H9 (cell line): ENCODE results near the gene PCSK6. TPM values are rescaled to one million over a fixed set of nuclear protein-coding genes. Genes with fewer than 3 reads are reported as not detected.

ENCODE experiments used
- DNase-seq: peaks from one replicate; pipeline ENCODE4 v3.0.0-alpha.2; 2017
- H2AFZ ChIP-seq: one replicate; pipeline ENCODE4 v1.6.1; 2013; ENCODE audit warnings: mild to moderate bottlenecking, low read length, control low read depth, moderate library complexity
- H2AK5ac ChIP-seq: 2 replicates; pipeline ENCODE4 v1.6.1; 2013; ENCODE audit warnings: low read length, control low read depth, mixed read lengths; ENCODE audit not compliant: insufficient read length
- H2BK120ac ChIP-seq: one replicate; pipeline ENCODE4 v1.6.1; 2013; ENCODE audit warnings: low read depth, mild to moderate bottlenecking, low read length, control low read depth, inconsistent platforms; ENCODE audit not compliant: poor library complexity, severe bottlenecking
- H2BK12ac ChIP-seq: 2 replicates; pipeline ENCODE4 v1.6.1; 2013; ENCODE audit warnings: low read length, control low read depth, mixed read lengths, low read depth; ENCODE audit not compliant: insufficient read length
- H2BK15ac ChIP-seq: 2 replicates; pipeline ENCODE4 v1.6.1; 2013; ENCODE audit warnings: low read depth, low read length, control low read depth
- H2BK20ac ChIP-seq: one replicate; pipeline ENCODE4 v1.6.1; 2013; ENCODE audit warnings: low read depth, mild to moderate bottlenecking, low read length, control low read depth, inconsistent platforms; ENCODE audit not compliant: poor library complexity, severe bottlenecking
- H2BK5ac ChIP-seq: 2 replicates; pipeline ENCODE4 v1.6.1; 2013; ENCODE audit warnings: low read length, control low read depth, mixed read lengths; ENCODE audit not compliant: insufficient read length
- H3K14ac ChIP-seq: 2 replicates; pipeline ENCODE4 v1.6.1; 2013; ENCODE audit warnings: low read length, control low read depth; ENCODE audit not compliant: insufficient read depth
- H3K18ac ChIP-seq: 2 replicates; pipeline ENCODE4 v1.6.1; 2013; ENCODE audit warnings: low read depth, mild to moderate bottlenecking, mixed read lengths, low read length, control low read depth; ENCODE audit not compliant: insufficient read length
- H3K23ac ChIP-seq: 2 replicates; pipeline ENCODE4 v1.6.1; 2013; ENCODE audit warnings: low read length, control low read depth, mixed read lengths, low read depth; ENCODE audit not compliant: insufficient read length
- H3K23me2 ChIP-seq: 2 replicates; pipeline ENCODE4 v1.6.1; 2013; ENCODE audit warnings: low read depth, mild to moderate bottlenecking, mixed read lengths, low read length, control low read depth; ENCODE audit not compliant: insufficient read length, poor library complexity, severe bottlenecking
- H3K27ac ChIP-seq: 2 replicates; pipeline ENCODE4 v1.5.1; 2013; ENCODE audit warnings: low read length, control low read depth, mixed read lengths, low read depth; ENCODE audit not compliant: insufficient read length
- H3K27me3 ChIP-seq: 2 replicates; pipeline ENCODE4 v1.6.1; 2013; ENCODE audit warnings: low read length, control low read depth, inconsistent platforms; ENCODE audit not compliant: insufficient read depth
- H3K4ac ChIP-seq: 2 replicates; pipeline ENCODE4 v1.6.1; 2013; ENCODE audit warnings: low read depth, mild to moderate bottlenecking, control low read depth, inconsistent platforms, low read length, moderate library complexity
- H3K4me1 ChIP-seq: 2 replicates; pipeline ENCODE4 v1.6.1; 2013; ENCODE audit warnings: low read length, control low read depth, inconsistent platforms; ENCODE audit not compliant: insufficient read depth
- H3K4me2 ChIP-seq: 2 replicates; pipeline ENCODE4 v1.6.1; 2013; ENCODE audit warnings: low read length, control low read depth, mixed read lengths; ENCODE audit not compliant: insufficient read length, insufficient read depth
- H3K56ac ChIP-seq: 2 replicates; pipeline ENCODE4 v1.6.1; 2013; ENCODE audit warnings: low read depth, mild to moderate bottlenecking, mixed read lengths, low read length, control low read depth; ENCODE audit not compliant: insufficient read length
- H3K79me1 ChIP-seq: 2 replicates; pipeline ENCODE4 v1.6.1; 2013; ENCODE audit warnings: low read depth, mild to moderate bottlenecking, moderate library complexity, low read length, control low read depth, inconsistent platforms; ENCODE audit not compliant: insufficient read depth, poor library complexity, severe bottlenecking
- H3K79me2 ChIP-seq: 2 replicates; pipeline ENCODE4 v1.6.1; 2013; ENCODE audit warnings: low read length, control low read depth, inconsistent platforms; ENCODE audit not compliant: insufficient read depth
- H3K9ac ChIP-seq: 2 replicates; pipeline ENCODE4 v1.6.1; 2013; ENCODE audit warnings: low read length, control low read depth, mixed read lengths; ENCODE audit not compliant: insufficient read length; ENCODE audit errors: extremely low read depth
- H3K9me3 ChIP-seq: one replicate; pipeline ENCODE4 v1.6.1; 2013; ENCODE audit warnings: low read depth, low read length, inconsistent platforms; ENCODE audit not compliant: control insufficient read depth
- H3T11ph ChIP-seq: one replicate; pipeline ENCODE4 v1.6.1; 2013; ENCODE audit warnings: mild to moderate bottlenecking, low read length, control low read depth, inconsistent platforms
- H4K20me1 ChIP-seq: one replicate; pipeline ENCODE4 v1.6.1; 2013; ENCODE audit not compliant: control insufficient read depth, insufficient read length, insufficient read depth
- H4K5ac ChIP-seq: 2 replicates; pipeline ENCODE4 v1.6.1; 2013; ENCODE audit warnings: low read depth, mild to moderate bottlenecking, mixed read lengths, low read length, control low read depth; ENCODE audit not compliant: insufficient read length
- H4K8ac ChIP-seq: replicated peaks from 2 replicates; pipeline ENCODE4 v1.6.1; 2013; ENCODE audit warnings: low read length, control low read depth, mixed read lengths, low read depth; ENCODE audit not compliant: insufficient read length
- H4K91ac ChIP-seq: 2 replicates; pipeline ENCODE4 v1.6.1; 2013; ENCODE audit warnings: low read depth, mild to moderate bottlenecking, moderate library complexity, mixed read lengths, low read length, control low read depth; ENCODE audit not compliant: insufficient read length
- H3K27ac Mint-ChIP-seq, 3 experiments: 2 replicates in 2 of 3; 3 replicates in 1 of 3; pipeline ENCODE4 v1.8.0; 2020 to 2021; ENCODE audit warnings: mixed read lengths in 3 of 3, mild to moderate bottlenecking in 1 of 3, moderate library complexity in 1 of 3
- H3K27me3 Mint-ChIP-seq: 2 replicates; pipeline ENCODE4 v1.8.0; 2021; ENCODE audit warnings: low read depth, mild to moderate bottlenecking, moderate library complexity, mixed read lengths
- H3K36me3 Mint-ChIP-seq, 3 experiments: 2 replicates in 2 of 3; 3 replicates in 1 of 3; pipeline ENCODE4 v1.8.0; 2020 to 2021; ENCODE audit warnings: low read depth in 3 of 3, mixed read lengths in 3 of 3; ENCODE audit not compliant: insufficient read depth in 1 of 3
- H3K4me1 Mint-ChIP-seq, 2 experiments: 2 replicates each; pipeline ENCODE4 v1.8.0; 2020; ENCODE audit warnings: mixed read lengths in 2 of 2
- H3K4me3 Mint-ChIP-seq, 2 experiments: 2 replicates in 1 of 2; 3 replicates in 1 of 2; pipeline ENCODE4 v1.8.0; 2020 to 2021; ENCODE audit warnings: mild to moderate bottlenecking in 2 of 2, mixed read lengths in 2 of 2, moderate library complexity in 1 of 2
- H3K9me3 Mint-ChIP-seq, 2 experiments: 2 replicates in 1 of 2; 3 replicates in 1 of 2; pipeline ENCODE4 v1.8.0; 2020; ENCODE audit warnings: mild to moderate bottlenecking in 2 of 2, mixed read lengths in 2 of 2, moderate library complexity in 1 of 2
- WGBS: extraction: QIAGEN DNeasy Blood & Tissue Kit; methylation state at CpG from one replicate; pipeline ENCODE4 v1.1.7; 2013; ENCODE audit warnings: missing lambda C conversion rate, low lambda C conversion rate, mixed read lengths; ENCODE audit not compliant: insufficient read length; ENCODE audit errors: extremely low coverage; 5-methylcytosine and 5-hydroxymethylcytosine counted together
- total RNA-seq: library from RNA; stranded (reverse); gene quantifications from 2 replicates; pipeline ENCODE4 v1.2.1, GENCODE V29; 2021
- TF ChIP-seq, protein P1 (sequence below): fragments of 200-600 bp; sonication (generic); conservative IDR thresholded peaks from 3 replicates; pipeline ENCODE4 v1.8.0; 2021; ENCODE audit warnings: antibody characterized with exemption, mild to moderate bottlenecking

The PCSK6 gene
- total RNA-seq, 1 experiment from 2014 or later = 4.0 TPM

DNA sequence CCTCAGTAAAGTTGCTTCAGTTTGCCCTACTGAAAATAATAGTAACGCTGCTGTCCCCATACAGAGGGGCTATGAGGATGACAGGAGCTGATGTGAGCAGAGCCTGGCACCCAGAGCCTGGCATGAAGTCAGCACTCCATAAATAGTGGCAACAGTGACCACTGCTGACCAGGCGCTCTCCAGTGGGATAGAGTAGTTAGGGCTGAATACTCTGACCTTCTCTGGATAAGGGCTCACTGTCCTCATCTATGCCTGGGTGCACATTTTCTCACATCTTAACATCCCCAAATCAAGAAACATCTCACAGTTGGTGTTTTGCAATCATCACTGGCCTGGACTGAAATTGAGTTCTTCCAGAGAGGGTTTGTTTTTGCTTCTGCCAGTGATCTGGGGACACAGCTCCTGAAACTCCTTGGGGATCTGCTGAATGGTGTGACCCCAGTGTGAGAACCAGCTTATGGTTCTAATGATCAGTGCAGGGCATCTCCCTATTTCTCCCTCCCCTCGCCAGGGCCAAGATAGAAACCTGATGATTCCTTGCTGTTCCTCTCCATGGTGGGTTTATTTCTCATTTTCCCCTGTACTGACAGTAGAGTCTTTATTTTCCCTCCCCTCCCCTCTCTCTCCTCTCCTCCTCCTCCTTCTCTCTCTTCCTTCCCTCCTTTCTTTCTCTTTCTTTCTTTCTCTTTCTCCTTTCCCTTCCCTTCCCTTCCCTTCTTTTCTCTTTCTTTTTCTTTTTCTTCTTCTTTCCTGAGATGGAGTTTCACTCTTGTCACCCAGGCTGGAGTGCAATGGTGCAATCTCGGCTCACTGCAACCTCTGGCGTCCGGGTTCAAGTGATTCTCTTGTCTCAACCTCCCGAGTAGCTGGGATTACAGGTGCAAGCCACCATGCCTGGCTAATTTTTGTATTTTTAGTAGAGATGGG, 3.5 kb upstream of the PCSK6 start:
- peaks cover 8% of the 10 kb centered on the region; the same call in 1 of the 2 replicates for H3K27me3 ChIP-seq
- H3K23me2 ChIP-seq = peaks cover 5% of the 10 kb centered on the region
- H3K27ac ChIP-seq = no peak overlapping the region
- H2AK5ac ChIP-seq = no peak overlapping the region
- no peak overlapping the region for H4K5ac ChIP-seq
- H3K56ac ChIP-seq = no peak overlapping the region
- H3K4me3 Mint-ChIP-seq = no peak overlapping the region
- no peak overlapping the region for H2BK5ac ChIP-seq
- H3K79me2 ChIP-seq = no peaks in the 10 kb centered on the region
- no peak overlapping the region for H2BK12ac ChIP-seq
- no peak overlapping the region for H3K4me2 ChIP-seq
- H4K91ac ChIP-seq = no peak overlapping the region
- peaks cover 0 to 23% (median 1%) of the 10 kb centered on the region in 3 experiments; a peak in 4 of 7 replicates for H3K36me3 Mint-ChIP-seq
- no peak overlapping the region for H2BK15ac ChIP-seq
- H2AFZ ChIP-seq = no peak overlapping the region
- H2BK120ac ChIP-seq = no peak overlapping the region
- H3K27ac Mint-ChIP-seq = no peak overlapping the region
- H3K27me3 Mint-ChIP-seq = peaks cover 78% of the 10 kb centered on the region
- no peaks in the 10 kb centered on the region for H3K9me3 ChIP-seq
- H3T11ph ChIP-seq = no peak overlapping the region
- H4K8ac ChIP-seq = no peak overlapping the region
- peaks cover 33 to 43% of the 10 kb centered on the region in 2 experiments for H3K4me1 Mint-ChIP-seq
- TF ChIP-seq, protein P1, sequence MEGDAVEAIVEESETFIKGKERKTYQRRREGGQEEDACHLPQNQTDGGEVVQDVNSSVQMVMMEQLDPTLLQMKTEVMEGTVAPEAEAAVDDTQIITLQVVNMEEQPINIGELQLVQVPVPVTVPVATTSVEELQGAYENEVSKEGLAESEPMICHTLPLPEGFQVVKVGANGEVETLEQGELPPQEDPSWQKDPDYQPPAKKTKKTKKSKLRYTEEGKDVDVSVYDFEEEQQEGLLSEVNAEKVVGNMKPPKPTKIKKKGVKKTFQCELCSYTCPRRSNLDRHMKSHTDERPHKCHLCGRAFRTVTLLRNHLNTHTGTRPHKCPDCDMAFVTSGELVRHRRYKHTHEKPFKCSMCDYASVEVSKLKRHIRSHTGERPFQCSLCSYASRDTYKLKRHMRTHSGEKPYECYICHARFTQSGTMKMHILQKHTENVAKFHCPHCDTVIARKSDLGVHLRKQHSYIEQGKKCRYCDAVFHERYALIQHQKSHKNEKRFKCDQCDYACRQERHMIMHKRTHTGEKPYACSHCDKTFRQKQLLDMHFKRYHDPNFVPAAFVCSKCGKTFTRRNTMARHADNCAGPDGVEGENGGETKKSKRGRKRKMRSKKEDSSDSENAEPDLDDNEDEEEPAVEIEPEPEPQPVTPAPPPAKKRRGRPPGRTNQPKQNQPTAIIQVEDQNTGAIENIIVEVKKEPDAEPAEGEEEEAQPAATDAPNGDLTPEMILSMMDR = no peak
- no peaks in the 10 kb centered on the region for H4K20me1 ChIP-seq
- no peak overlapping the region for H3K23ac ChIP-seq
- H3K9ac ChIP-seq = no peak overlapping the region
- H3K4ac ChIP-seq = no peak overlapping the region
- no peaks in the 10 kb centered on the region for H3K79me1 ChIP-seq
- no peak overlapping the region for H3K14ac ChIP-seq
- H2BK20ac ChIP-seq = no peak overlapping the region
- DNase-seq = no peak
- no peaks in the 10 kb centered on the region for H3K4me1 ChIP-seq
- H3K18ac ChIP-seq = no peak overlapping the region
- WGBS = no CpG with 5 or more reads among the region's 7 CpGs
- peaks cover 18 to 22% of the 10 kb centered on the region in 2 experiments for H3K9me3 Mint-ChIP-seq
